Endodermal cell (in vitro differentiated cells): ENCODE data around the gene PDE8B. TPM values are rescaled to one million over a fixed set of nuclear protein-coding genes. Genes with fewer than 3 reads are reported as not detected.
A peak's percentile ranks its signal among the peaks of the same experiment; 100 is the strongest.

ENCODE experiments used
- DNase-seq: peaks from one replicate; pipeline ENCODE4 v3.0.0-alpha.2; 2017
- H3K27ac ChIP-seq: 2 replicates; pipeline ENCODE4 v1.5.1; 2013; ENCODE audit warnings: mild to moderate bottlenecking, low read depth, low read length, moderate library complexity
- H3K27me3 ChIP-seq: 2 replicates; pipeline ENCODE4 v1.6.1; 2013; ENCODE audit warnings: mild to moderate bottlenecking, low read length, moderate library complexity; ENCODE audit not compliant: insufficient read depth, control insufficient read depth, poor library complexity, severe bottlenecking
- H3K36me3 ChIP-seq: 2 replicates; pipeline ENCODE4 v1.7.0; 2013; ENCODE audit warnings: mild to moderate bottlenecking, low read length, moderate library complexity; ENCODE audit not compliant: control insufficient read depth, insufficient read depth
- H3K4me1 ChIP-seq: one replicate; pipeline ENCODE4 v1.7.0; 2013; ENCODE audit warnings: low read length; ENCODE audit not compliant: control insufficient read depth, insufficient read depth
- H3K4me3 ChIP-seq: 2 replicates; pipeline ENCODE4 v1.5.1; 2013; ENCODE audit warnings: mild to moderate bottlenecking, low read length, moderate library complexity
- H3K9ac ChIP-seq: 2 replicates; pipeline ENCODE4 v1.6.1; 2013; ENCODE audit warnings: mild to moderate bottlenecking, low read length, moderate library complexity; ENCODE audit not compliant: poor library complexity, severe bottlenecking; ENCODE audit errors: extremely low read depth
- H3K9me3 ChIP-seq: 2 replicates; pipeline ENCODE4 v1.6.1; 2013; ENCODE audit warnings: mild to moderate bottlenecking, low read length, moderate library complexity; ENCODE audit not compliant: control insufficient read depth
- H3K27ac Mint-ChIP-seq: 2 replicates; pipeline ENCODE4 v1.8.0; 2020; ENCODE audit warnings: mixed read lengths
- H3K27me3 Mint-ChIP-seq: 2 replicates; pipeline ENCODE4 v1.8.0; 2021; ENCODE audit warnings: mild to moderate bottlenecking, mixed read lengths; ENCODE audit not compliant: insufficient read depth
- H3K36me3 Mint-ChIP-seq: 2 replicates; pipeline ENCODE4 v1.8.0; 2020; ENCODE audit warnings: low read depth, mixed read lengths
- H3K4me1 Mint-ChIP-seq: 2 replicates; pipeline ENCODE4 v1.8.0; 2020; ENCODE audit warnings: mixed read lengths
- H3K4me3 Mint-ChIP-seq: 2 replicates; pipeline ENCODE4 v1.8.0; 2020; ENCODE audit warnings: mild to moderate bottlenecking, moderate library complexity, mixed read lengths
- H3K9me3 Mint-ChIP-seq: 2 replicates; pipeline ENCODE4 v1.8.0; 2020; ENCODE audit warnings: mild to moderate bottlenecking, mixed read lengths
- WGBS, 2 experiments: methylation state at CpG; one replicate each; pipeline versions ENCODE4 v1.1.5 to v1.1.7; 2013; ENCODE audit warnings: missing lambda C conversion rate in 2 of 2, mixed read lengths in 1 of 2; ENCODE audit not compliant: insufficient coverage in 1 of 2, insufficient read length in 1 of 2; 5-methylcytosine and 5-hydroxymethylcytosine counted together
- total RNA-seq, 2 donors: library from RNA; stranded (reverse); fragmentation: NEBNext Ultra II Directional in 1 of 2; extraction: Animal tissue kit (Norgen Biotek cat#: 25700) in 1 of 2; gene quantifications; 2 replicates in 1 of 2; 3 replicates in 1 of 2; pipeline ENCODE4 v1.2.1, GENCODE V29; 2021
- TF ChIP-seq, protein P1 (sequence below): fragments of 200-600 bp; sonication (generic); conservative IDR thresholded peaks from 2 replicates; pipeline ENCODE4 v1.5.0; 2021; ENCODE audit warnings: antibody characterized with exemption, mild to moderate bottlenecking

PDE8B gene
- total RNA-seq, 2 donors from 2014 or later, result 0.20 to 0.51 TPM

DNA sequence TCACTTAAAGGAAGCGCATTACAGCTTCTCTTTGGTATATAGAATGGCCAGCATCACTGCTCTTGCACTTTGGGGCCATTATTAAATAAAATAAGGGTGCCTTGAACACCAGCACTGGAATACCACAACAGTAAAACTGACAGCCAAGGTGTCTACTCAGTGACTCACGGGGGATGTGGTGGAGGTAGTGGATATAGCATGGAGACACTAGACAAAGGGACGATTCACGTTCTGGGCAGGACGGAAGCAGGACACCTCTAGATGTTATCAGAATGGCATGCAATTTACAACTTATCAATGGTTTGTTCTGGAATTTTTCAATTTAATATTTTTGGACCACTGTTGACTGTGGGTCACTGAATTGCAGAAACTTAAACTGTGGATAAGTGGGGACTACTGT lies 32.9 kb upstream of the PDE8B start:
- no peaks in the 10 kb centered on the region for H3K36me3 ChIP-seq

DNA sequence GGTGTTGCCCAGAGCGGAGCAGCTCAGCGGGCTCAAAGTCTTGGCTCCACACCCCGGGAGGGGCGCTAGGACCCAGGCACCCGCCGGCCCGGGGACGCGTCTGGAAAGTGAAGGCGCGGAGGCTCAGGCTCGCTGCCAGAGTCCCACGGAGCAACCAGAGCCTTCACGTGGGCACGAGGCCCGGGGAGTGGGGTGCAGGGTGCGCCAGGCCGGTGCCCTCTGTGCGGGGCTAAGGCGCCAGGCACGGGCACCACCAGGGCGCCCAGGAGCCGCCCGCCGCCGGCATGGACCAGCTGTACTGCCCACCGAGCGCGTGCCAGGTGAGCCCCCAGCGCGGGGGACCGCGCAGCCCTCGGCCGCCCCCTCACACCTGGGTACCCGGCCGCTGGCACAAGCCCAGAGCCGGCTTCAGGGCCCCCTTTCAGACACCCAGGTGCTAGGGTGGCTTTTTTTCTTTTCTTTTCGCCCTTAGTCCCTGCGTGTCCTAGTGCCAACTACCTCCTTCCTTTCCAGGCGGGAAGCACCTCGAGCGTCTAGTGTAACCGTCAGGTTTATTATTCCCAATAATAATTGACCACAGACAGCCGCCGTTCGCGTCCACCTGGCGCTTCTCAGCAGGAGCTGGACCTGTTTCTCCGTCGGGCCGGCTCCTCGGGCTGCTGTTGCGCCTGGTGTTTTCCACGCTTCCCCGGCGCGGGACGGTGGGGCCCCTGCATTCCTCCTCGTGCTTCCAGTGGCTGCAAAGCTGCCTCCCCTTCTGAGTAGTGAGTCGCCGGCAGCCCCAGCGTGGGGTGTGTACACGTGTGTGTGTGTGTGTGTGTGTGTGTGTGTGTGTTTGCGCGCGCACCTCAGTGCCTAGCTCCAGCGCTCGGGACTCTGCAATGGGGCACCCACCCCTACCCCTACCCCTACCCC lies 30.1 kb upstream of the PDE8B start:
- peaks cover 9% of the 10 kb centered on the region for H3K4me1 Mint-ChIP-seq
- H3K9me3 Mint-ChIP-seq, result no peaks in the 10 kb centered on the region
- H3K9ac ChIP-seq, result no peak overlapping the region
- H3K9me3 ChIP-seq, result no peaks in the 10 kb centered on the region
- no peaks in the 10 kb centered on the region for H3K36me3 ChIP-seq
- H3K4me1 ChIP-seq, result no peaks in the 10 kb centered on the region
- H3K27ac ChIP-seq, result no peak overlapping the region
- TF ChIP-seq, protein P1, sequence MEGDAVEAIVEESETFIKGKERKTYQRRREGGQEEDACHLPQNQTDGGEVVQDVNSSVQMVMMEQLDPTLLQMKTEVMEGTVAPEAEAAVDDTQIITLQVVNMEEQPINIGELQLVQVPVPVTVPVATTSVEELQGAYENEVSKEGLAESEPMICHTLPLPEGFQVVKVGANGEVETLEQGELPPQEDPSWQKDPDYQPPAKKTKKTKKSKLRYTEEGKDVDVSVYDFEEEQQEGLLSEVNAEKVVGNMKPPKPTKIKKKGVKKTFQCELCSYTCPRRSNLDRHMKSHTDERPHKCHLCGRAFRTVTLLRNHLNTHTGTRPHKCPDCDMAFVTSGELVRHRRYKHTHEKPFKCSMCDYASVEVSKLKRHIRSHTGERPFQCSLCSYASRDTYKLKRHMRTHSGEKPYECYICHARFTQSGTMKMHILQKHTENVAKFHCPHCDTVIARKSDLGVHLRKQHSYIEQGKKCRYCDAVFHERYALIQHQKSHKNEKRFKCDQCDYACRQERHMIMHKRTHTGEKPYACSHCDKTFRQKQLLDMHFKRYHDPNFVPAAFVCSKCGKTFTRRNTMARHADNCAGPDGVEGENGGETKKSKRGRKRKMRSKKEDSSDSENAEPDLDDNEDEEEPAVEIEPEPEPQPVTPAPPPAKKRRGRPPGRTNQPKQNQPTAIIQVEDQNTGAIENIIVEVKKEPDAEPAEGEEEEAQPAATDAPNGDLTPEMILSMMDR, result no peak
- H3K27ac Mint-ChIP-seq, result no peak overlapping the region
- DNase-seq, result peak; percentile 74
- H3K4me3 Mint-ChIP-seq, result peak overlapping the region; percentile 60
- peaks cover 57% of the 10 kb centered on the region for H3K27me3 Mint-ChIP-seq
- H3K27me3 ChIP-seq, result peaks cover 52% of the 10 kb centered on the region
- WGBS, 2 experiments, result 3 to 4% methylated on average over 23 to 60 of the region's 69 CpGs
- H3K4me3 ChIP-seq, result peak overlapping the region; percentile 75
- H3K36me3 Mint-ChIP-seq, result no peaks in the 10 kb centered on the region

More for the DNA sequence above, 32.9 kb upstream of the PDE8B start:
- Mint-ChIP-seq H3K27me3 (peaks cover 45% of the 10 kb centered on the region), H3K4me1 (peaks cover 9% of the 10 kb centered on the region), H3K4me3 (no peak overlapping the region), H3K27ac (no peak overlapping the region), H3K36me3 (no peaks in the 10 kb centered on the region), H3K9me3 (no peaks in the 10 kb centered on the region)
- no peak for DNase-seq
- peaks cover 52% of the 10 kb centered on the region for H3K27me3 ChIP-seq
- H3K4me3 ChIP-seq, result no peak overlapping the region
- H3K9ac ChIP-seq, result no peak overlapping the region
- no peaks in the 10 kb centered on the region for H3K4me1 ChIP-seq
- TF ChIP-seq, protein P1, result no peak
- WGBS, 2 experiments, result 94 to 100% methylated on average over 1 to 5 of the region's 5 CpGs
- H3K9me3 ChIP-seq, result no peaks in the 10 kb centered on the region
- no peak overlapping the region for H3K27ac ChIP-seq

DNA sequence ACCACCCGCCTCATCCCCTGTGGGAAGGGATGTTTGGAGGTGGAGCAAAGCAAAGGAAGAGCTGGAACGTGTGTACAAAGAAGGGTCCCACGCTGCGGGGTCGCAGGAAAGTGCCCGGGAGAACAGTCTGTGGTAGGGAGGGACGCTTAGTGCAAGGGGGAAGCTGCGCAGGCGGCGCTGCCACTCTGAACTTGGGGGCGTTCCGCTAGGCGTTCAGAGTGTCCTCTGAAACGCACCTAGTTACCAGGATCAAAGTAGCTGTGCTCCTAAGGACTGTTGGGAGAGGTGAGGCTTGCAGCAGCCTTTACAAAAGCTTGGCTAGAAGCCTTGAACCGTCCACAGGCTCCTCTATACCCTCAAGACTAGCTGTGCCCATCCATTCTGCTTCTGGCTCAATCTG lies 29.3 kb upstream of the PDE8B start:
- no peak overlapping the region for H3K27ac ChIP-seq
- Mint-ChIP-seq H3K27me3 (peaks cover 57% of the 10 kb centered on the region), H3K27ac (no peak overlapping the region), H3K9me3 (no peaks in the 10 kb centered on the region), H3K4me1 (peaks cover 9% of the 10 kb centered on the region), H3K4me3 (peak overlapping the region; percentile 60), H3K36me3 (no peaks in the 10 kb centered on the region)
- H3K36me3 ChIP-seq, result no peaks in the 10 kb centered on the region
- no peaks in the 10 kb centered on the region for H3K4me1 ChIP-seq
- no peaks in the 10 kb centered on the region for H3K9me3 ChIP-seq
- TF ChIP-seq, protein P1, result no peak
- H3K27me3 ChIP-seq, result peaks cover 52% of the 10 kb centered on the region
- peak; percentile 63 for DNase-seq
- H3K9ac ChIP-seq, result no peak overlapping the region
- no peak overlapping the region for H3K4me3 ChIP-seq
- WGBS, 2 experiments, result 27 to 53% methylated on average over 14 to 15 of the region's 15 CpGs
